ENCODE results near the gene C17orf75. TPM values are rescaled to one million over a fixed set of nuclear protein-coding genes. Genes with fewer than 3 reads are reported as not detected.

C17orf75 gene
- total RNA-seq, 1 donor: 19.2 TPM

GRCh38 chr17:32307658-32308057 is 34.3 kb downstream of the C17orf75 start:
- no peak for TF ChIP-seq CTCF (IDR thresholded peaks at IDR 0.05; ENCODE audit: insufficient read depth, low read length)
- H3K4me3 ChIP-seq (ENCODE audit: low read depth, low read length): no peak overlapping the region
- no peak for DNase-seq (ENCODE audit: low read depth)

GRCh38 chr17:32305049-32305448 is 36.9 kb downstream of the C17orf75 start:
- no peak for TF ChIP-seq CTCF (IDR thresholded peaks at IDR 0.05; ENCODE audit: insufficient read depth, low read length)
- DNase-seq (ENCODE audit: low read depth): no peak
- no peak overlapping the region for H3K4me3 ChIP-seq (ENCODE audit: low read depth, low read length)

- no peak for TF ChIP-seq CTCF (IDR thresholded peaks at IDR 0.05; ENCODE audit: insufficient read depth, low read length)
- no peak for DNase-seq (ENCODE audit: low read depth)
- no peak overlapping the region for H3K4me3 ChIP-seq (ENCODE audit: low read depth, low read length)
These were observed 38.1 kb downstream of the C17orf75 start for GRCh38 chr17:32303781-32304288.

GRCh38 chr17:32302860-32303649 is 38.9 kb downstream of the C17orf75 start:
- TF ChIP-seq CTCF (IDR thresholded peaks at IDR 0.05; ENCODE audit: insufficient read depth, low read length): no peak
- DNase-seq (ENCODE audit: low read depth): no peak
- H3K4me3 ChIP-seq (ENCODE audit: low read depth, low read length): no peak overlapping the region

- TF ChIP-seq CTCF (IDR thresholded peaks at IDR 0.05; ENCODE audit: insufficient read depth, low read length): no peak
- DNase-seq (ENCODE audit: low read depth): no peak
- no peak overlapping the region for H3K4me3 ChIP-seq (ENCODE audit: low read depth, low read length)
These were observed 39.9 kb downstream of the C17orf75 start for GRCh38 chr17:32302037-32302436.

GRCh38 chr17:32299580-32300164 is 42.3 kb downstream of the C17orf75 start:
- TF ChIP-seq CTCF (IDR thresholded peaks at IDR 0.05; ENCODE audit: insufficient read depth, low read length): no peak
- H3K4me3 ChIP-seq (ENCODE audit: low read depth, low read length): no peak overlapping the region
- DNase-seq (ENCODE audit: low read depth): no peak
